HG03457 (cell line): ENCODE measurements around the gene MRPL43.
A peak's percentile ranks its signal among the peaks of the same experiment; 100 is the strongest.

Experiments
- ATAC-seq: cut with Tn5 transposase; IDR thresholded peaks from one replicate; pipeline ENCODE4 v1.9.1; 2021; ENCODE audit warnings: moderate number of reproducible peaks; ENCODE audit not compliant: unreplicated experiment

MRPL43 gene

GRCh38 chr10:101020427-101021075 lies 33.3 kb upstream of the MRPL43 start:
- no peak for ATAC-seq

- no peak for ATAC-seq
Observed at GRCh38 chr10:101019440-101019703, 32.1 kb upstream of the MRPL43 start.

GRCh38 chr10:101018600-101019439 lies 31.5 kb upstream of the MRPL43 start:
- ATAC-seq: no peak

- ATAC-seq: no peak
Observed at GRCh38 chr10:101018118-101018599, 30.9 kb upstream of the MRPL43 start.

- no peak for ATAC-seq
Observed at GRCh38 chr10:101016814-101017213, 29.5 kb upstream of the MRPL43 start.

- no peak for ATAC-seq
Observed at GRCh38 chr10:101015582-101015973, 28.3 kb upstream of the MRPL43 start.

- no peak for ATAC-seq
Observed at GRCh38 chr10:101014966-101015581, 27.8 kb upstream of the MRPL43 start.

- ATAC-seq: no peak
Observed at GRCh38 chr10:101014230-101014884, 27.1 kb upstream of the MRPL43 start.

- no peak for ATAC-seq
Observed at GRCh38 chr10:101013365-101013825, 26.1 kb upstream of the MRPL43 start.

GRCh38 chr10:101012525-101013364 lies 25.4 kb upstream of the MRPL43 start:
- ATAC-seq: peak; percentile 59

GRCh38 chr10:101011517-101012423 lies 24.5 kb upstream of the MRPL43 start:
- ATAC-seq: no peak

GRCh38 chr10:101010329-101010728 lies 23.0 kb upstream of the MRPL43 start:
- ATAC-seq: no peak

GRCh38 chr10:101008823-101009423 lies 21.6 kb upstream of the MRPL43 start:
- no peak for ATAC-seq

GRCh38 chr10:101007915-101008822 lies 20.9 kb upstream of the MRPL43 start:
- ATAC-seq: no peak

GRCh38 chr10:101007099-101007711 lies 19.9 kb upstream of the MRPL43 start:
- ATAC-seq: no peak

GRCh38 chr10:101006593-101007098 lies 19.3 kb upstream of the MRPL43 start:
- no peak for ATAC-seq

GRCh38 chr10:101005869-101006567 lies 18.7 kb upstream of the MRPL43 start:
- ATAC-seq: no peak
